Vagina (tissue), 2 donors: ENCODE measurements around the gene LCLAT1. TPM values are rescaled to one million over a fixed set of nuclear protein-coding genes. Genes with fewer than 3 reads are reported as not detected.

Experiments used
- DNase-seq, 2 donors: peaks; one replicate each; pipeline ENCODE4 v3.0.0-alpha.2; 2017; ENCODE audit errors: extremely low spot score in 2 of 2
- H3K27ac ChIP-seq: fragments of 200-600 bp; sonication (generic); one replicate; pipeline ENCODE4 v1.5.1; 2019
- H3K27me3 ChIP-seq: fragments of 200-600 bp; sonication (generic); one replicate; pipeline ENCODE4 v1.5.1; 2019
- H3K36me3 ChIP-seq, 2 donors: fragments of 200-600 bp; sonication (generic); one replicate each; pipeline ENCODE4 v1.5.1; 2017 to 2019
- H3K4me1 ChIP-seq: fragments of 200-600 bp; sonication (generic); one replicate; pipeline ENCODE4 v1.5.1; 2019
- H3K4me3 ChIP-seq, 2 donors: fragments of 200-600 bp; sonication (generic); 1 replicate in 1 of 2; 2 replicates in 1 of 2; pipeline ENCODE4 v1.5.1; 2016 to 2019
- H3K9me3 ChIP-seq: fragments of 200-600 bp; sonication (generic); one replicate; pipeline ENCODE4 v1.5.1; 2019
- CTCF ChIP-seq, 3 experiments: fragments of 450-650 bp in 2 of 3; fragments of 200-600 bp in 1 of 3; sonication (generic) in 1 of 3; IDR thresholded peaks; one replicate each; pipeline ENCODE4 v1.5.1; 2017 to 2019; ENCODE audit warnings: antibody characterized with exemption in 3 of 3, mild to moderate bottlenecking in 2 of 3, moderate library complexity in 2 of 3
- POLR2A ChIP-seq, 2 donors: fragments of 450-650 bp; IDR thresholded peaks; one replicate each; pipeline ENCODE4 v1.6.1; 2017; ENCODE audit warnings: antibody characterized with exemption in 2 of 2, mild to moderate bottlenecking in 2 of 2, moderate library complexity in 2 of 2
- POLR2AphosphoS5 ChIP-seq, 2 donors: sonication (generic); formaldehyde crosslinking; IDR thresholded peaks; one replicate each; pipeline ENCODE4 v1.9.0; 2017; ENCODE audit warnings: antibody characterized with exemption in 2 of 2, mild to moderate bottlenecking in 2 of 2, low read depth in 1 of 2; ENCODE audit not compliant: insufficient read depth in 1 of 2
- intact Hi-C: fragments of 100-400 bp; cut with DNase I; formaldehyde crosslinking; loops from one replicate; pipeline ENCODE4 v1.15.1; 2023
- total RNA-seq: library from RNA; depleted of rRNA; stranded (reverse); fragments of >200 nt; gene quantifications from one replicate; pipeline ENCODE4 v1.2.3, GENCODE V29; 2016

The LCLAT1 gene
- total RNA-seq, 1 donor from 2014 or later = 19.6 TPM

- TF ChIP-seq POLR2AphosphoS5 (IDR thresholded peaks at IDR 0.05; ENCODE audit: insufficient read depth in 1 of 2, low read depth in 1 of 2) = no peak
- H3K9me3 ChIP-seq = no peaks in the 10 kb centered on the region
- H3K36me3 ChIP-seq = no peaks in the 10 kb centered on the region
- no peaks in the 10 kb centered on the region for H3K27me3 ChIP-seq
- no peaks in the 10 kb centered on the region for H3K4me1 ChIP-seq
- H3K4me3 ChIP-seq = no peak overlapping the region
- DNase-seq = no peak
- no peak overlapping the region for H3K27ac ChIP-seq
- intact Hi-C loops = no loop called here
Observed at GRCh38 chr2:30677231-30677630, 230.2 kb downstream of the LCLAT1 start.

GRCh38 chr2:30677861-30678385 is 230.9 kb downstream of the LCLAT1 start:
- no peaks in the 10 kb centered on the region for H3K4me1 ChIP-seq
- no peak overlapping the region for H3K4me3 ChIP-seq
- H3K9me3 ChIP-seq = no peaks in the 10 kb centered on the region
- no peaks in the 10 kb centered on the region for H3K27me3 ChIP-seq
- no peaks in the 10 kb centered on the region for H3K36me3 ChIP-seq
- TF ChIP-seq CTCF (IDR thresholded peaks at IDR 0.05) = no peak
- TF ChIP-seq POLR2A (IDR thresholded peaks at IDR 0.05) = no peak
- TF ChIP-seq POLR2AphosphoS5 (IDR thresholded peaks at IDR 0.05; ENCODE audit: insufficient read depth in 1 of 2, low read depth in 1 of 2) = no peak
- no peak overlapping the region for H3K27ac ChIP-seq
- intact Hi-C loops = no loop called here
- peak in 1 of 2 donors; percentile 60 for DNase-seq

- Histone ChIP-seq H3K27ac (no peak overlapping the region), H3K36me3 (no peaks in the 10 kb centered on the region), H3K9me3 (no peaks in the 10 kb centered on the region), H3K4me3 (no peak overlapping the region), H3K4me1 (no peaks in the 10 kb centered on the region), H3K27me3 (no peaks in the 10 kb centered on the region)
- peak in 1 of 2 donors; percentile 47 for DNase-seq
- TF ChIP-seq CTCF (IDR thresholded peaks at IDR 0.05) (no peak), POLR2AphosphoS5 (IDR thresholded peaks at IDR 0.05; ENCODE audit: insufficient read depth in 1 of 2, low read depth in 1 of 2) (no peak), POLR2A (IDR thresholded peaks at IDR 0.05) (no peak)
- intact Hi-C loops = no loop called here
Observed at GRCh38 chr2:30678410-30679137, 231.5 kb downstream of the LCLAT1 start.

GRCh38 chr2:30679426-30680088 is 232.5 kb downstream of the LCLAT1 start:
- intact Hi-C loops = no loop called here

GRCh38 chr2:30680121-30680520 is 233.1 kb downstream of the LCLAT1 start:
- intact Hi-C loops = no loop called here
- no peak overlapping the region for H3K4me3 ChIP-seq
- no peaks in the 10 kb centered on the region for H3K36me3 ChIP-seq
- H3K27ac ChIP-seq = no peak overlapping the region
- no peaks in the 10 kb centered on the region for H3K9me3 ChIP-seq
- no peaks in the 10 kb centered on the region for H3K4me1 ChIP-seq
- H3K27me3 ChIP-seq = no peaks in the 10 kb centered on the region
- peak in 1 of 2 donors; percentile 32 for DNase-seq
- TF ChIP-seq POLR2A (IDR thresholded peaks at IDR 0.05) (no peak), CTCF (IDR thresholded peaks at IDR 0.05) (no peak), POLR2AphosphoS5 (IDR thresholded peaks at IDR 0.05; ENCODE audit: insufficient read depth in 1 of 2, low read depth in 1 of 2) (no peak)

More at GRCh38 chr2:30679426-30680088, 232.5 kb downstream of the LCLAT1 start:
- Histone ChIP-seq H3K27me3 (no peaks in the 10 kb centered on the region), H3K36me3 (no peaks in the 10 kb centered on the region), H3K4me3 (no peak overlapping the region), H3K9me3 (no peaks in the 10 kb centered on the region), H3K27ac (no peak overlapping the region), H3K4me1 (no peaks in the 10 kb centered on the region)
- TF ChIP-seq CTCF (IDR thresholded peaks at IDR 0.05) = no peak
- TF ChIP-seq POLR2AphosphoS5 (IDR thresholded peaks at IDR 0.05; ENCODE audit: insufficient read depth in 1 of 2, low read depth in 1 of 2) = no peak
- TF ChIP-seq POLR2A (IDR thresholded peaks at IDR 0.05) = no peak
- peak in 1 of 2 donors; percentile 64 for DNase-seq
